BLaER1 treated with 17β-estradiol and CSF1 and Interleukin-3, amounts not matched to agents 10 nM and 100 nM (cell line): ENCODE data around the gene CYP46A1.
A peak's percentile ranks its signal among the peaks of the same experiment; 100 is the strongest.

Experiments
- H3K27ac ChIP-seq, 11 experiments: shearing (Covaris generic); formaldehyde crosslinking; 2 replicates each; pipeline ENCODE4 v1.8.1; 2022
- H3K27me3 ChIP-seq, 11 experiments: shearing (Covaris generic); formaldehyde crosslinking; 2 replicates each; pipeline ENCODE4 v1.8.1; 2022
- H3K36me3 ChIP-seq, 11 experiments: shearing (Covaris generic); formaldehyde crosslinking; 2 replicates each; pipeline ENCODE4 v1.8.1; 2022
- H3K4me1 ChIP-seq, 10 experiments: shearing (Covaris generic); formaldehyde crosslinking; 2 replicates each; pipeline ENCODE4 v1.8.1; 2022
- H3K4me2 ChIP-seq, 11 experiments: shearing (Covaris generic); formaldehyde crosslinking; 2 replicates each; pipeline ENCODE4 v1.8.1; 2022
- H3K4me3 ChIP-seq, 10 experiments: shearing (Covaris generic); formaldehyde crosslinking; 2 replicates each; pipeline ENCODE4 v1.8.1; 2022
- H3K9ac ChIP-seq, 11 experiments: shearing (Covaris generic); formaldehyde crosslinking; 2 replicates each; pipeline ENCODE4 v1.8.1; 2022
- H3K9me3 ChIP-seq, 11 experiments: shearing (Covaris generic); formaldehyde crosslinking; replicated peaks in 1 of 11; 2 replicates each; pipeline ENCODE4 v1.8.1; 2022
- H4K20me1 ChIP-seq, 11 experiments: shearing (Covaris generic); formaldehyde crosslinking; 2 replicates each; pipeline ENCODE4 v1.8.1; 2022
- Cebpa-rat ChIP-seq, 11 experiments: shearing (Covaris generic); IDR thresholded peaks; 2 replicates each; pipeline ENCODE4 v1.8.1; 2022

Gene CYP46A1

DNA sequence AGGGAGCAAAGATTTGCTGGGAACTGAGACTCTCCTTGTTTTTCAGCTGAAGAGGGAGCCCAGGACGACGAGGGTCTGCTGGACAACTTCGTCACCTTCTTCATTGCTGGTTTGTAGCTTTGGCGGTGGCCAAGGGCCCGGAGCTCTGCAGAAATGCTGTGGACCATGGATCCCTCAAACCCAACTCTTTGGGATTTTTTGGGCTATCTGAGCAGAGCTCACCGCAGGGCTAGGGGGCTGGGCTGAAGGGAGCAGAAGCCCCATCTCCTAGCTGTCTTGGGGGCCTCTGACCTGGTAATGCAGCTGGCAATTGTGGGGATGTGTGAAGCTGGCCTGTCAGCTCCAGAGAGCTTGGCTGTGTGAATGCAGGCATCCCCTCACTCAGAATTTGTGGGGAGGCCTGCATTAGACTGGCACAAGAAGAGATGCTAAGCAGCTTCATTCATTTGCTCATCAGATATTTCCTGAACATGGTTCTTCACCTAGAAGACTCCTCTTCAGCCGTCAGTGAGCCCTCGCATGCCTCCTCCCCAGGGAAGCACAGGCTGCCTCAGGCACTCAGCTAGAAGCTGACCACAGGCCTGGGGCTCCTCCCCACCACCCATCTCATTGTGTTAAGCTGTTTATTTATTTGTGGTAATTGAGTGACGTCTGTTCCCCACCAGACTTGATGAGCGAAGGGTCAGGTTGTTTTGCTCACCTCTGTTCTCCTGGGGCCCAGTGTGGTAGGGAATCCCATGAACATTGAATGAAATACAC lies 32.2 kb downstream of the CYP46A1 start:
- Histone ChIP-seq H3K36me3 (no peaks in the 10 kb centered on the region), H3K27ac (no peak overlapping the region), H3K9ac (no peak overlapping the region), H3K4me1 (peaks cover 4 to 40% (median 36%) of the 10 kb centered on the region in 10 experiments; a peak in 18 of 20 replicates), H3K4me3 (no peak overlapping the region), H3K27me3 (no peaks in the 10 kb centered on the region), H3K9me3 (peaks cover 0 to 11% (median 5%) of the 10 kb centered on the region in 11 experiments; a peak in 5 of 22 replicates), H3K4me2 (peak overlapping the region in 7 of 11 experiments; percentile 16 to 88 (median 75); a peak in 12 of 22 replicates), H4K20me1 (no peaks in the 10 kb centered on the region)
- no peak for TF ChIP-seq Cebpa-rat (IDR thresholded peaks at IDR 0.05)

DNA sequence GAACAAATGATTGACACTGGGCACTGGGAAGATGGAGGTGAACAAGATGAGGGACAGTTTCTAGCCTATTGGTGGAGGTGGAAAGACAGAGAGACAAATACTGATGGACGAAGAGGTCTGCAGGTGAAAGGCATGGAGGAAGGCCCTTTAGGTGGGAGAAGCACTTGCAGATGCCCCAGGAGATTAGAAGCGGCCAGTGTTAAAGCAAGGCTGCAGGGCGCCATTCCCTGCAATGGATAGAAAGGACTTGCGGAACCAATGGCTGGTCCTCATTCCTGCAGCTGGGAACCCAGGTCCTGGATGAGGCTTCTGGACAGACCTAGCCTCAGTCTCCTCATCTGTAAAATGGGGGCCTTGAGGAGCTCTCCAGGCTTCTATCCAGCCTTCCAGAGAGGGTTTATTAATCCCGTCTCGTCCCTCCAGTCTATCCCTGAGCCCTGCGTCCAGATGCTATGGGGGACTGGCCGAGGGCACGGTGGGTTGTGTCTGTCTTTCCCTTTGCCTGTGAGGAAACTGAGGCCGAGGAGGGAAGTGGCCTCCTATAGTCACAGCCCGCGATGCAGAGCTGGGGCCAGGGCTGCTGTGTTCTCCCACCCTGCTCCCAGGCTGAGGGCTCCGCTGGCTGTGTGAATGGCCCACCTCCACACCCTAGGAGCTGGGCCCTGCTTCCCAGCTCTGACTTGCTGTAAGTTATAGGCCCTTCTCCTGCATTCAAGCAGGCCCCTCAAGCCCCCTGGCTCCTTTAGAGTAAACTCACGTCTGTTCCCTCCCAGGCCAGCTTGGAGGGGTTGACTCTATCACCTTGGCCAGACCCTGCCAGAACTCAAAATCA lies 33.0 kb downstream of the CYP46A1 start:
- Histone ChIP-seq H3K27me3 (no peaks in the 10 kb centered on the region), H3K4me1 (peaks cover 4 to 40% (median 36%) of the 10 kb centered on the region in 10 experiments; a peak in 18 of 20 replicates), H3K9me3 (peaks cover 0 to 9% (median 5%) of the 10 kb centered on the region in 11 experiments; a peak in 5 of 22 replicates), H4K20me1 (no peaks in the 10 kb centered on the region), H3K4me3 (no peak overlapping the region), H3K9ac (no peak overlapping the region), H3K27ac (peak overlapping the region in 2 of 11 experiments; percentile 75 to 77; a peak in 2 of 22 replicates), H3K4me2 (peak overlapping the region in 7 of 11 experiments; percentile 44 to 88 (median 79); a peak in 14 of 22 replicates), H3K36me3 (no peaks in the 10 kb centered on the region)
- no peak for TF ChIP-seq Cebpa-rat (IDR thresholded peaks at IDR 0.05)

DNA sequence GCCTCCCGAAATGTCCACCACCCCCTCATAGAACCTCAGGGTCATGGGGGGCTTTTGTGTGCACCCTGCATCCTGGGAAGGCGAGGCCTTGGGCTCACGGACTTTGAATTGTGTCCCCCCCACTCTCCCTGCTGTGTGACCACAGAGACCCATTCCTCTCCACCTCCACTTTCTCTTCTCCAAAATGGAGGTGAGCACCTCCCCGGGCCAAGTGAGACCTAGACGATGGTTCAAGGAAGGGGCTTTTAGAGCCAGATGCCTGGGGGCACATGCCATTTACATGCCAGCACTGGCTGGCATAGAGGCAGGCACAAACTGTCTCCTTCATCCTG lies 33.5 kb downstream of the CYP46A1 start:
- no peaks in the 10 kb centered on the region for H4K20me1 ChIP-seq
- no peaks in the 10 kb centered on the region for H3K36me3 ChIP-seq
- peak overlapping the region in 4 of 11 experiments; percentile 53 to 77 (median 74); a peak in 8 of 22 replicates for H3K27ac ChIP-seq
- H3K9ac ChIP-seq, result no peak overlapping the region; a peak in 1 of 22 replicates
- peaks cover 4 to 40% (median 36%) of the 10 kb centered on the region in 10 experiments; a peak in 18 of 20 replicates for H3K4me1 ChIP-seq
- H3K9me3 ChIP-seq, result peaks cover 0 to 4% (median 3%) of the 10 kb centered on the region in 11 experiments; a peak in 5 of 22 replicates
- no peaks in the 10 kb centered on the region for H3K27me3 ChIP-seq
- no peak overlapping the region for H3K4me3 ChIP-seq
- H3K4me2 ChIP-seq, result peak overlapping the region in 9 of 11 experiments; percentile 30 to 88 (median 75); a peak in 19 of 22 replicates
- TF ChIP-seq Cebpa-rat (IDR thresholded peaks at IDR 0.05), result no peak

DNA sequence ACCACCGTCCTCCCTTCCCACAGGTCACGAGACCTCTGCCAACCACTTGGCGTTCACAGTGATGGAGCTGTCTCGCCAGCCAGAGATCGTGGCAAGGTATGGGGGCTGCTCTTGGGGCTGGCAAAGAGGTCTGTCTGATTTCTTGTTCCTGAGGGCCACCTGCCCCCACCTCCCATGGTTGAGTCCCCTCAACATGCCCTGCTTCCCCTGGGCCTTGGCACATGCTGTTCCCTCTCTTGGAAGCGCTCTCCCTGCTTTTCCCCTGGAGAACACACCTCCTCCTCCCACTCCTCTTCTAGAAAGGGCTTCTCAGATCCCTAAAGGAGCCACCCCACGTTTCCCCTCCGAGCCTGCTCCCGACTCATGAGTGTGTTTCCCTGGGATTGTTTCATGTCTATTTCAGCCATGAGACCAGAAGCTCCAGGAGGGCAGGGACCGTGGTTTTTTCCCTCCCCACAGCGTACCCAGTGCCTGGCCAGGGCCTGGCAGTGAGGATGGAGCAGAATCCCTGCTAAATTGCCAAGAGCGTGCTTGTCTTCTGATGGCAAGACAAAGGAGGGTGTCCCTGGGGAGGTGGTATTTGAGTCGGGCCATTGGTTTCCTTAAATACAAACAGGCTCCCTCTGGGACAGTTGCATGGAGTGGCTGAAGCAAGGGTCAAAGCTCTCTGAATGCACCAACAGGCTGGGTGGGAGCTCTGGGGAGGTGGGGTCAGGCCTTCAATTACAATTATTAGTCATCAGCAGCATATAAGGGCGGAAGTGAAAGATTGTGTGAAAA lies 34.1 kb downstream of the CYP46A1 start:
- Histone ChIP-seq H3K9me3 (no peaks in the 10 kb centered on the region), H3K27ac (peak overlapping the region in 6 of 11 experiments; percentile 44 to 77 (median 62); a peak in 11 of 22 replicates), H3K4me3 (peak overlapping the region in 1 of 10 experiments; percentile 0; a peak in 1 of 20 replicates), H3K27me3 (no peaks in the 10 kb centered on the region), H4K20me1 (no peaks in the 10 kb centered on the region), H3K4me2 (peak overlapping the region; percentile 13 to 88 (median 72); a peak in 20 of 22 replicates), H3K36me3 (no peaks in the 10 kb centered on the region), H3K4me1 (peaks cover 4 to 40% (median 36%) of the 10 kb centered on the region in 10 experiments; a peak in 18 of 20 replicates), H3K9ac (peak overlapping the region in 6 of 11 experiments; percentile 20 to 69 (median 50); a peak in 8 of 22 replicates)
- no peak for TF ChIP-seq Cebpa-rat (IDR thresholded peaks at IDR 0.05)

DNA sequence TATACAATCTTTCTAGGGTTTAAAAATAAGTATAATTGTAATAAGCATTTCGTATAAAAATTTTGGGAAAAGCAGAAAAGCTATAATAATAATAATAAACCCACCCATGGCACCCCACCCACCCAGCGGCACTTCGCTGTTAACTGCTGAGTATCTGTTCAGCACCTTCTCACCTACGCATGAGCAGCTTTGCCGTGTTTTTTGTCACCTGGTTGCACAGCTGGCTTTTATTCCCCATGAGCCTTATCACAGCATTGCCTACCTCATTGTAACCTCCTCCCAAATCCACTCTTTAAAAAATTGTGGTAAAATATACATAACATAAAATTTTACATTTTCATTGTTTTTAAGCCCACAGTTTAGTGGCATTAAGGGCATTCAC lies 34.7 kb downstream of the CYP46A1 start:
- H3K9ac ChIP-seq, result no peak overlapping the region
- no peaks in the 10 kb centered on the region for H3K36me3 ChIP-seq
- peaks cover 4 to 40% (median 36%) of the 10 kb centered on the region in 10 experiments; a peak in 18 of 20 replicates for H3K4me1 ChIP-seq
- no peaks in the 10 kb centered on the region for H3K27me3 ChIP-seq
- no peaks in the 10 kb centered on the region for H3K9me3 ChIP-seq
- peak overlapping the region in 9 of 11 experiments; percentile 30 to 88 (median 75); a peak in 16 of 22 replicates for H3K4me2 ChIP-seq
- no peak overlapping the region for H3K27ac ChIP-seq
- no peak overlapping the region for H3K4me3 ChIP-seq
- no peaks in the 10 kb centered on the region for H4K20me1 ChIP-seq
- no peak for TF ChIP-seq Cebpa-rat (IDR thresholded peaks at IDR 0.05)

DNA sequence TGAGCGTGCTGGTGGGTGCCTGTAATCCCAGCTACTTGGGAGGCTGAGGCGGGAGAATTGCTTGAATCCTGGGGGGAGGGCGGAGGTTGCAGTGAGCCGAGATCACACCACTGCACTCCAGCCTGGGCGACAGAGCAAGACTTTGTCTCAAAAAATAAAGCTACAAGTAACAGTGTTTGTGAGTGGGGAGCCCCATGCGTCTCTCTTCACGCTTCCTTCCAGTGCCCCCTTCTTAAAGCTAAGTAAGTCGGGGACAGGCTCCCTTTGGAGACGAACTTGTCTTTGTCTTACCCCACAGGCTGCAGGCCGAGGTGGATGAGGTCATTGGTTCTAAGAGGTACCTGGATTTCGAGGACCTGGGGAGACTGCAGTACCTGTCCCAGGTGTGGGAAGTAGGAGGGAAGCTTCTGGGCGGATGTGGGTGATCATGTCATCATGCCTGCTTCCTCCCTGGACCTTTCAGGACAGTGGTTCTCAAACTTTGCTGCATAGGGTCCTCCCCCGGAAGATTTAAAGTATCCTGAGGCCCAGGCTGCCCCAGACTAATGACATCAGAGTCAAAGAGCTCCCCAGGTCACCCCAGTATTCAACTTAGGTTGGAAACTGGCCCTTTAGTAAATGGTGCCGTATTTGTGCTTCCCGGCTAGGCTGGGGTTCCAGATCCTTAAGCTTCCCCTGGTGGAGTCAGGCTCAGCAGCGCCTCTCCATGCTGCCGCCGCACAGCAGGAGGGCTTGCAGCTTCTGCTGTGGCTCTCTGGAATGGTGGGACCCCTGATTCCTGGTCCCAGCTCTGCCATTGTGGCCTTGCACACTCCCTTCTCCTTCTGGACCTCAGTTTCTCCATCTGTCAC lies 37.1 kb downstream of the CYP46A1 start:
- Histone ChIP-seq H3K4me3 (no peak overlapping the region), H3K4me2 (no peak overlapping the region), H3K9ac (no peak overlapping the region)

DNA sequence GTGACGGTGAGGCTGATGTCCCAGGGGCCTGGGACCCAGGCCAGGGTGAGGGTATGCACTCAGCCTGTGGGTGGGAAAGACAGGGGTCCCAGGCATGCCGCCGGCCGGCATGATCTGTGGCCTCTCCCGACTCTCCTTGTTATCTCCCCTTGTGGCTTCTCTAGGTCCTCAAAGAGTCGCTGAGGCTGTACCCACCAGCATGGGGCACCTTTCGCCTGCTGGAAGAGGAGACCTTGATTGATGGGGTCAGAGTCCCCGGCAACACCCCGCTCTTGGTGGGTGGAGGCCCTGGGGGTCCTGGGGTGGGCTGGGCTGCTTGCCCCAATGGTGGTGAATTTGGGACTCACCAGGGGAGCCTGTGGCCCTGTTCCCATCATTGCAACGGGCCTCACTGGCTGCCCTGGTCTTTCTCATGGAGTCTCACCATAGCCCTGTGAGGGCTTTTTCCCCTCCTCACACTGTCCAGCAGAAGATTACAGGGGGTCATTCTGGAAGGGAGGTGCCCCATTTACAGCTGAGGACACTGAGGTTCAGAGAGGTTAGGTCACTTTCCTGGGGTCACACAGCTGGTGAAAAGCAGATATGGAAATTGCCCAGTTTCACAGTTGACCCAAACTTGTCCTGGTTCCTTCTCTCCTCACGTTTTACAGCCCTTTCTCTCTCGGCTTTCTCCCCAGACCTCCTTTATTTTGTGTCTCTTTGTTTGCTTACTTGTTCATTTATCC lies 37.9 kb downstream of the CYP46A1 start:
- H3K27ac ChIP-seq, result no peak overlapping the region
- TF ChIP-seq Cebpa-rat (IDR thresholded peaks at IDR 0.05), result no peak
- H3K4me1 ChIP-seq, result peaks cover 6 to 29% (median 26%) of the 10 kb centered on the region in 10 experiments; a peak in 18 of 20 replicates
- H4K20me1 ChIP-seq, result 0 out of 22 replicates have a peak, but pooled peaks cover 0 to 1% (median 0%) of the 10 kb centered on the region in 11 experiments
- H3K9me3 ChIP-seq, result no peaks in the 10 kb centered on the region
- no peak overlapping the region for H3K9ac ChIP-seq
- H3K27me3 ChIP-seq, result no peaks in the 10 kb centered on the region
- H3K36me3 ChIP-seq, result no peaks in the 10 kb centered on the region
- H3K4me3 ChIP-seq, result no peak overlapping the region
- H3K4me2 ChIP-seq, result no peak overlapping the region

More for the DNA sequence above, 37.1 kb downstream of the CYP46A1 start:
- no peak for TF ChIP-seq Cebpa-rat (IDR thresholded peaks at IDR 0.05)
- H3K4me1 ChIP-seq, result peaks cover 6 to 37% (median 34%) of the 10 kb centered on the region in 10 experiments; a peak in 18 of 20 replicates
- H3K27ac ChIP-seq, result no peak overlapping the region
- H3K36me3 ChIP-seq, result no peaks in the 10 kb centered on the region
- H3K9me3 ChIP-seq, result no peaks in the 10 kb centered on the region
- H4K20me1 ChIP-seq, result no peaks in the 10 kb centered on the region
- no peaks in the 10 kb centered on the region for H3K27me3 ChIP-seq
